GM19324 (cell line): ENCODE results near the gene CDK18.

Experiments used
- ATAC-seq: cut with Tn5 transposase; IDR thresholded peaks from one replicate; pipeline ENCODE4 v1.9.1; 2021; ENCODE audit warnings: mild to moderate bottlenecking, moderate library complexity; ENCODE audit not compliant: unreplicated experiment, low FRiP score

Gene CDK18

GRCh38 chr1:205582046-205582445 is 77.6 kb downstream of the CDK18 start:
- ATAC-seq = no peak
